Measurements from ENCODE around the gene RAB25. TPM values are rescaled to one million over a fixed set of nuclear protein-coding genes. Genes with fewer than 3 reads are reported as not detected.

Gene RAB25
- total RNA-seq, 3 donors from 2014 or later = 40.3 to 68.6 TPM; not detected in 1

- Histone ChIP-seq H3K4me1 (peaks cover 36 to 39% of the 10 kb centered on the region in 2 donors), H3K9me3 (no peaks in the 10 kb centered on the region), H3K36me3 (no peaks in the 10 kb centered on the region), H3K27ac (peak overlapping the region; percentile 99), H3K27me3 (no peaks in the 10 kb centered on the region), H3K4me3 (peak overlapping the region in 2 of 3 donors; percentile 2 to 31)
- no peak for DNase-seq (ENCODE audit: low spot score in 2 of 2)
- intact Hi-C loops (cut with DNase I; ENCODE audit: low total_unique reads) = no loop called here
- TF ChIP-seq POLR2A (IDR thresholded peaks at IDR 0.05) (no peak), POLR2AphosphoS5 (IDR thresholded peaks at IDR 0.05) (no peak), CTCF (IDR thresholded peaks at IDR 0.05) (no peak)
Measured at GRCh38 chr1:156103521-156103947, 42.6 kb downstream of the RAB25 start.

- Histone ChIP-seq H3K4me3 (peak overlapping the region in 1 of 3 donors; percentile 31), H3K27ac (peak overlapping the region; percentile 99), H3K36me3 (no peaks in the 10 kb centered on the region), H3K4me1 (peaks cover 36 to 39% of the 10 kb centered on the region in 2 donors), H3K27me3 (no peaks in the 10 kb centered on the region), H3K9me3 (no peaks in the 10 kb centered on the region)
- DNase-seq (ENCODE audit: low spot score in 2 of 2) = peak; percentile 91 to 92
- no peak for TF ChIP-seq CTCF (IDR thresholded peaks at IDR 0.05)
- TF ChIP-seq POLR2AphosphoS5 (IDR thresholded peaks at IDR 0.05) = peak in 2 of 3 donors; percentile 69 to 80
- intact Hi-C loops (cut with DNase I; ENCODE audit: low total_unique reads) = no loop called here
Measured at GRCh38 chr1:156104065-156104810, 43.3 kb downstream of the RAB25 start.

- no peaks in the 10 kb centered on the region for H3K27me3 ChIP-seq
- intact Hi-C loops (cut with DNase I; ENCODE audit: low total_unique reads) = no loop called here
- H3K36me3 ChIP-seq = no peaks in the 10 kb centered on the region
- TF ChIP-seq POLR2AphosphoS5 (IDR thresholded peaks at IDR 0.05) (no peak), CTCF (IDR thresholded peaks at IDR 0.05) (no peak), POLR2A (IDR thresholded peaks at IDR 0.05) (no peak)
- peak overlapping the region; percentile 99 for H3K27ac ChIP-seq
- H3K9me3 ChIP-seq = no peaks in the 10 kb centered on the region
- peak overlapping the region; percentile 16 to 65 (median 50) for H3K4me3 ChIP-seq
- peaks cover 36 to 39% of the 10 kb centered on the region in 2 donors for H3K4me1 ChIP-seq
- no peak for DNase-seq (ENCODE audit: low spot score in 2 of 2)
Measured at GRCh38 chr1:156104861-156105832, 44.2 kb downstream of the RAB25 start.

GRCh38 chr1:156106624-156107488 is 45.9 kb downstream of the RAB25 start:
- no peak for TF ChIP-seq POLR2AphosphoS5 (IDR thresholded peaks at IDR 0.05)
- TF ChIP-seq POLR2A (IDR thresholded peaks at IDR 0.05) = no peak
- TF ChIP-seq CTCF (IDR thresholded peaks at IDR 0.05) = no peak
- Histone ChIP-seq H3K27ac (peak overlapping the region; percentile 99), H3K36me3 (no peaks in the 10 kb centered on the region), H3K4me1 (peaks cover 35 to 39% of the 10 kb centered on the region in 2 donors), H3K27me3 (no peaks in the 10 kb centered on the region), H3K4me3 (peak overlapping the region; percentile 16 to 65 (median 50)), H3K9me3 (no peaks in the 10 kb centered on the region)
- intact Hi-C loops (cut with DNase I; ENCODE audit: low total_unique reads) = no loop called here
- no peak for DNase-seq (ENCODE audit: low spot score in 2 of 2)
